GM23248 (cell line): ENCODE results near the gene TSHZ2. TPM values are rescaled to one million over a fixed set of nuclear protein-coding genes. Genes with fewer than 3 reads are reported as not detected.

Experiments
- DNase-seq: peaks from one replicate; pipeline ENCODE4 v3.0.0-alpha.2; 2015
- H2AFZ ChIP-seq: fragments of 200-600 bp; sonication (generic); 2 replicates; pipeline ENCODE4 v1.6.1; 2016; ENCODE audit warnings: antibody characterized with exemption
- H3F3A ChIP-seq: fragments of 200-600 bp; sonication (generic); 2 replicates; pipeline ENCODE4 v1.6.1; 2016; ENCODE audit warnings: mild to moderate bottlenecking, antibody characterized with exemption, mixed run types; ENCODE audit not compliant: insufficient read depth
- H3K27ac ChIP-seq: fragments of 200-600 bp; sonication (generic); 2 replicates; pipeline ENCODE4 v1.5.1; 2016; ENCODE audit warnings: mild to moderate bottlenecking
- H3K27me3 ChIP-seq: fragments of 200-600 bp; sonication (generic); replicated peaks from 2 replicates; pipeline ENCODE4 v1.6.1; 2016; ENCODE audit warnings: mild to moderate bottlenecking; ENCODE audit not compliant: insufficient read depth
- H3K36me3 ChIP-seq: fragments of 200-600 bp; sonication (generic); 2 replicates; pipeline ENCODE4 v1.6.1; 2016; ENCODE audit warnings: low read depth, mild to moderate bottlenecking
- H3K4me1 ChIP-seq: fragments of 200-600 bp; sonication (generic); 2 replicates; pipeline ENCODE4 v1.6.1; 2016; ENCODE audit warnings: mild to moderate bottlenecking; ENCODE audit not compliant: insufficient read depth
- H3K4me2 ChIP-seq: fragments of 200-600 bp; sonication (generic); one replicate; pipeline ENCODE4 v1.6.1; 2016; ENCODE audit warnings: mild to moderate bottlenecking; ENCODE audit not compliant: unreplicated experiment
- H3K4me3 ChIP-seq: fragments of 200-600 bp; sonication (generic); 2 replicates; pipeline ENCODE4 v1.5.1; 2016; ENCODE audit warnings: mild to moderate bottlenecking
- H3K79me2 ChIP-seq: fragments of 200-600 bp; sonication (generic); 2 replicates; pipeline ENCODE4 v1.6.1; 2016; ENCODE audit warnings: mild to moderate bottlenecking; ENCODE audit not compliant: insufficient read depth
- H3K9ac ChIP-seq: fragments of 200-600 bp; sonication (generic); 2 replicates; pipeline ENCODE4 v1.6.1; 2016; ENCODE audit warnings: mild to moderate bottlenecking
- H3K9me2 ChIP-seq: fragments of 200-600 bp; sonication (generic); 2 replicates; pipeline ENCODE4 v1.6.1; 2016; ENCODE audit warnings: mixed run types, mild to moderate bottlenecking, moderate library complexity; ENCODE audit not compliant: insufficient read depth
- H3K9me3 ChIP-seq: fragments of 200-600 bp; sonication (generic); one replicate; pipeline ENCODE4 v1.6.1; 2017; ENCODE audit warnings: low read depth
- H4K20me1 ChIP-seq: fragments of 200-600 bp; sonication (generic); 2 replicates; pipeline ENCODE4 v1.6.0; 2016; ENCODE audit not compliant: insufficient read depth
- EZH2 ChIP-seq: fragments of 200-600 bp; sonication (generic); IDR thresholded peaks from 2 replicates; pipeline ENCODE4 v1.6.1; 2018; ENCODE audit warnings: antibody characterized with exemption, mild to moderate bottlenecking; ENCODE audit not compliant: insufficient read depth, poor library complexity, severe bottlenecking
- EZH2phosphoT487 ChIP-seq: fragments of 200-600 bp; sonication (generic); IDR thresholded peaks from 2 replicates; pipeline ENCODE4 v1.6.1; 2018; ENCODE audit warnings: antibody characterized with exemption, moderate library complexity, mild to moderate bottlenecking, low read depth; ENCODE audit not compliant: insufficient read depth
- WGBS, 2 experiments: methylation state at CpG; one replicate each; pipeline ENCODE4 v1.1.6; 2015 to 2017; ENCODE audit warnings: low lambda C conversion rate in 2 of 2, low coverage in 1 of 2; ENCODE audit errors: missing lambda C conversion rate in 2 of 2; 5-methylcytosine and 5-hydroxymethylcytosine counted together
- in situ Hi-C: fragments of 300-500 bp; cut with MboI; formaldehyde crosslinking; loops from 2 replicates; pipeline ENCODE4 v1.15.0; 2020
- polyA plus RNA-seq: library from polyadenylated mRNA; unstranded; fragments of >200 nt; fragmentation: Nextera tagmentation; extraction: Ambion mirVana; gene quantifications from 2 replicates; pipeline ENCODE4 v1.2.1, GENCODE V29; 2016
- total RNA-seq: library from RNA; depleted of rRNA; stranded (reverse); fragments of >200 nt; shearing (Covaris generic); gene quantifications from 2 replicates; pipeline ENCODE4 v1.2.3, GENCODE V29; 2014

TSHZ2 gene
- total and polyA plus RNA-seq, 2 experiments from 2014 or later = 4.5 to 13.4 TPM

DNA sequence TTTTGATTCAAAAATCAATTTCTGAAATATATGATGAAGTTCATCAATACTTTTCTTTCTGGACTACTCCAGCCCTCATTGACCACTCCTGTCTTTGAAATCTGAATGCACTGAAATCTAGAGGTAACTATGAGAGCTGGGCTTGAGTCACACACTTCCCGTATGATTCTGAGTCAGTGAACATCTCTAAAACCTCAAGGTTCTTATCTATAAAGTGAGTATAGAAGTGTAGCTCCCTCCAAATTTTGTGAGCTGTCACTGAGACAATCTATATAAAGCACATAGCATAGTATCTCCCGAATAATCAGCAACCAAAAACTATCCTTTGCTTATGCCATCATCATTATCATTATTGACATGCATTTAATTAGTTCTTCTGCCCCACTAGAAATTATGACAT is 182.4 kb downstream of the TSHZ2 start:
- Histone ChIP-seq H3K27ac (peak overlapping the region; percentile 42), H3K4me2 (no peak overlapping the region), H4K20me1 (no peaks in the 10 kb centered on the region), H3K27me3 (no peaks in the 10 kb centered on the region), H3K9me3 (no peaks in the 10 kb centered on the region), H3K9ac (no peak overlapping the region), H2AFZ (no peak overlapping the region), H3K4me1 (peaks cover 20% of the 10 kb centered on the region), H3F3A (peaks cover 9% of the 10 kb centered on the region; the same call in 1 of the 2 replicates), H3K4me3 (no peak overlapping the region), H3K79me2 (no peaks in the 10 kb centered on the region), H3K9me2 (no peaks in the 10 kb centered on the region), H3K36me3 (no peaks in the 10 kb centered on the region)
- in situ Hi-C loops = no loop called here
- peak; percentile 81 for DNase-seq
- TF ChIP-seq EZH2phosphoT487 = no peak
- TF ChIP-seq EZH2 = no peak
- 8 to 16% methylated on average over 2 of the region's 2 CpGs for WGBS, 2 experiments

DNA sequence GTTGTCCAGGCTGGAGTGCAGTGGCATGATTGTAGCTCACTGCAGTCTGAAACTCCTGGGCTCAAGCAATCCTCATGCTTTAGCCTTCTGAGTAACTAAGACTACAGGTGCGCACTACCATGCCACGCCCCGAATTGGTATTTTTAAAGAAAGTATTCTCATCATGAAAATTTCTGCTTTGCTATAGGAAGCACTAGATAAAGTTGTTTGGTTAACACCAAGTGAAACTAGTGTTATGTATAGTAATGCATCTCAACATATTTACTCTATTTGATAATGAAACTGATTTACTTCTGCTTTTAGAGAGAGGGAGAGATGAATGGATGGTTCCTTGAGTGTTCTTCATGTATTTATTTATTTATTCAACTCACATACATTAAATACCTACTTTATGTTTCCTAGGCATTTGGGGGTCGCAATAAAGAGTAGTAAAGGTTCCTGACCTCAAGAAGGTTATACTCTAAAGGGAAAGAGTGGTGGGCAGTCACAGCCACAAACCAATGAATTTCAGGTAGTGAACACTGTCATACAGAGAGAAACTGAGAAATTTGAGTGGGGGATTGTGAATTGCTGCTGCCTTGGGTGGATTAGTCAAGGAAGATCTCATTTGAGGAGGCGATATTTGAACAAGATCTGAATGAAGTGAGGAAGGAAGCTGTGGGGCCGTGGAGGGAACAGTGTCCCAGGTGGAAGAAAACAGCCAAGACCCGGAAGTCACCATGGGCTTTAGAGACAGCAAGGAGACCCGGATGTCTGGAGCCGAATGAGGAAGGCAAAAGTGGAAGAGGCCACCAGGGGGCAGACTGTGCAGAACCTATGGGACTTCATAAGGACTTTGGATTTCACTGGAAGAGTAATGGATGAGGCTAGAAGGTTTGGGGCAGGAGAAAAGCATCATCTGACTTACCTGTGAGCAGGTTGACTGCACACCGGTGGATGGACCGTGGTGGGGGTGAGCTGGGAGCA is 185.6 kb downstream of the TSHZ2 start:
- DNase-seq = peak; percentile 41

DNA sequence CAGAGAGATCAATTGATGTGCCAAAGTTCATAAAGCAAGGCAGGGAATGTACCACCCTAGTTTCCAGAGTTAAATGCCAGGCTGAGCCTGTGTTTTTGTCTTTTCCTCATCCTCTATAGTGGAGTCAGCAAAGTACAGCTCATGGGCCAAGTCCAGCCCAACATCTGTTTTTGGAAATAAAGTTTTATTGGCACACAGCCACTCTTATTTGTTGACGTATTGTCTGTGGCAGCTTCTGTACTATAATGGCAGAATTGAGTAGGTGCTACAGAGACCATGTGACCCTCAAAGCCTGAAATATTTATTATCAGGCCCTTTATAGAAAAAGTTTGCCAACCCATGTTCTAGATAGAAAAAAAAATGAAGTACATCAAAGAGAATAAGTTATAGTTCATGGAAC is 187.0 kb downstream of the TSHZ2 start:
- 13 to 55% methylated on average over 1 of the region's 1 CpG for WGBS, 2 experiments
- no peak overlapping the region for H3K4me3 ChIP-seq
- peaks cover 35% of the 10 kb centered on the region for H3K4me1 ChIP-seq
- H2AFZ ChIP-seq = no peak overlapping the region
- no peaks in the 10 kb centered on the region for H3K79me2 ChIP-seq
- no peak overlapping the region for H3K9ac ChIP-seq
- no peaks in the 10 kb centered on the region for H4K20me1 ChIP-seq
- H3K4me2 ChIP-seq = no peak overlapping the region
- no peaks in the 10 kb centered on the region for H3K36me3 ChIP-seq
- no peaks in the 10 kb centered on the region for H3K27me3 ChIP-seq
- no peak overlapping the region for H3K27ac ChIP-seq
- DNase-seq = no peak
- H3F3A ChIP-seq = peaks cover 34% of the 10 kb centered on the region
- no peaks in the 10 kb centered on the region for H3K9me2 ChIP-seq
- in situ Hi-C loops = no loop called here
- no peak for TF ChIP-seq EZH2
- TF ChIP-seq EZH2phosphoT487 = no peak
- no peaks in the 10 kb centered on the region for H3K9me3 ChIP-seq

More for the DNA sequence above, 185.6 kb downstream of the TSHZ2 start:
- 87 to 88% methylated on average over 11 of the region's 11 CpGs for WGBS, 2 experiments
- Histone ChIP-seq H3K4me3 (no peak overlapping the region), H3K27ac (no peak overlapping the region), H4K20me1 (no peaks in the 10 kb centered on the region), H3K9me3 (no peaks in the 10 kb centered on the region), H3F3A (peaks cover 24% of the 10 kb centered on the region), H3K79me2 (no peaks in the 10 kb centered on the region), H3K9ac (no peak overlapping the region), H3K9me2 (no peaks in the 10 kb centered on the region), H3K27me3 (no peaks in the 10 kb centered on the region), H3K36me3 (no peaks in the 10 kb centered on the region), H3K4me2 (no peak overlapping the region), H2AFZ (no peak overlapping the region), H3K4me1 (peaks cover 29% of the 10 kb centered on the region)
- TF ChIP-seq EZH2 (no peak), EZH2phosphoT487 (no peak)
- in situ Hi-C loops = no loop called here

DNA sequence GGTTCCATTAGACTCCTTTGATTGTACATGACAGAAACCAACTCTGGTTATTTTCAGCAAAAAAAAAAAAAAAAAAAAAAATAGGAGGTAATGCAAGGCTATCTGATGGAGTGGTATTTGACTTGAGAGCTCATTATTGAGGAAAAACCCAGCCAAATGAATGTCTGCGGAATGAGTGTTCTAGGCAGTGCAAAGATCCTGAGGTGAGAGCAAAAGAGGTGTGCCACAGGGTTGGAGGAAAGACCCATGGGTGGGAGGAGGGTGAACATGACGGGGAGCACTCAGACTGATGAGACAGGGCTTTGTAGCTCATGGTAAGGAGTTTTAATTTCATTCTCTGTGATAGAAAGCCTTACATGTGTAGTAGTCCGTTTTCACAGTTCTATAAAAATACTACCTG is 188.9 kb downstream of the TSHZ2 start:
- no peaks in the 10 kb centered on the region for H3K79me2 ChIP-seq
- no peak overlapping the region for H3K4me2 ChIP-seq
- H3K9ac ChIP-seq = no peak overlapping the region
- peaks cover 27% of the 10 kb centered on the region for H3K4me1 ChIP-seq
- H3K9me3 ChIP-seq = no peaks in the 10 kb centered on the region
- H3K4me3 ChIP-seq = no peak overlapping the region
- no peak overlapping the region for H3K27ac ChIP-seq
- no peaks in the 10 kb centered on the region for H4K20me1 ChIP-seq
- in situ Hi-C loops = no loop called here
- no peaks in the 10 kb centered on the region for H3K36me3 ChIP-seq
- H3F3A ChIP-seq = peaks cover 26% of the 10 kb centered on the region
- TF ChIP-seq EZH2 (no peak), EZH2phosphoT487 (no peak)
- no peak for DNase-seq
- 96 to 100% methylated on average over 3 of the region's 3 CpGs for WGBS, 2 experiments
- no peak overlapping the region for H2AFZ ChIP-seq
- no peaks in the 10 kb centered on the region for H3K27me3 ChIP-seq
- no peaks in the 10 kb centered on the region for H3K9me2 ChIP-seq
